Measurements from ENCODE around the gene CRY2.

The CRY2 gene

DNA sequence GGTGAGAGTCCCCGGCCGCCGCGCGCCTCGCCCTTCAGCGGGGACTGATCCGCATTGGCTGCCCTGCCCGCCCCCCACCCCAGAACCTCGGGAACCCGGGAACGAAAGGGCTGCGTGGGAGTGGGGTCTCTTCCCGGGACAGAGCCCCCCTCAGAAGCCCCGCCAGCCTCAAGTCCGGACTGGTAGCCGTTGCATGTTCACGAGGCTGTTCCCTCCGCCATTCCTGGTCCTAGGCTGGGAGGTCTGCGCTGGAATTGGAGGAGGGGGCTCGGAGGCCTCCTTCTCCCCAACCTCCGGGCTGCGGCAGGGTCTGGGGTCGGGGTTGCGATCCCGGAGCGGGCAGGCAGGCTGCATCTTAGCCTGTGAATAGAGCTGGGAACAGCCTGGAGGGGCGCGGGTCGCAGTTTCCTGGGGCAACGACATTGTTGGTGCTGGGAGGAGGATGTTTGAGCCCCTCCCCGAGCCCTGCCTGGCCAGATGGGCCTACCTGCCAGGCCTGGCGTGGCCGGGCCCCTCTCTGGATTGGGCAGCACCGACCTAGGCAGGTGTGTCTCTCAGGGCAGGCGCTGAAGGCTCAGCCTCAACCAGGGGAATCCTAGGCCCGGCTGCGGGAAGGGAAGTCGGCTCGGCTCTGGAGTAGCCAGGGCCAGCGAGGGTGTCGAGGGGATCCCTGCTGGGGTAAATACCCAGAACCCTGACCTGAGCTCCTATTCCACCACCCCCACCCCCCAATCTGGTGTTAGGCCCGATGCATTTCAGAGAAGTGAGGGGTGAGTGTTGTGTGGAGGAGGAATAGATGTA, 38.8 kb downstream of the CRY2 start:
- no peak overlapping the region for H4K8ac ChIP-seq (ENCODE audit: low read depth, low read length)
- H3K18ac ChIP-seq (ENCODE audit: low read length), result peak overlapping the region; percentile 78
- H3K36me3 ChIP-seq (replicated peaks in 1 of 2; ENCODE audit: control insufficient read depth in 2 of 2, insufficient read depth in 2 of 2, low read length in 2 of 2), result peaks cover 2 to 10% of the 10 kb centered on the region in 2 donors
- H3K14ac ChIP-seq (ENCODE audit: low read length), result no peak overlapping the region
- H4K91ac ChIP-seq (ENCODE audit: low read depth, low read length, poor library complexity), result no peak overlapping the region
- no peak overlapping the region for H2BK5ac ChIP-seq (ENCODE audit: low read length)
- peaks cover 0 to 40% (median 15%) of the 10 kb centered on the region in 3 experiments for H3K27me3 ChIP-seq (ENCODE audit: control insufficient read depth in 3 of 3, insufficient read depth in 3 of 3, low read depth in 1 of 3, low read length in 3 of 3)
- H3K27ac ChIP-seq (replicated peaks; ENCODE audit: low read length), result no peak overlapping the region
- H3K9ac ChIP-seq (ENCODE audit: low read depth, low read length, poor library complexity), result peak overlapping the region; percentile 61
- H2AK5ac ChIP-seq (ENCODE audit: low read depth, low read length), result peak overlapping the region; percentile 40
- no peak overlapping the region for H2BK12ac ChIP-seq (ENCODE audit: low read length)
- no peak overlapping the region for H2BK120ac ChIP-seq (ENCODE audit: low read depth, low read length)
- H3K4ac ChIP-seq (ENCODE audit: low read length), result no peak overlapping the region
- H2AFZ ChIP-seq (ENCODE audit: low read length), result peak overlapping the region; percentile 93
- no peaks in the 10 kb centered on the region for H3K9me3 ChIP-seq (replicated peaks in 1 of 2; ENCODE audit: control insufficient read depth in 2 of 2, insufficient read depth in 1 of 2, low read depth in 1 of 2, low read length in 2 of 2)
- H3K4me2 ChIP-seq (ENCODE audit: insufficient read depth, low read length, poor library complexity, severe bottlenecking), result peak overlapping the region; percentile 88
- peak overlapping the region; percentile 57 to 79 for H3K4me3 ChIP-seq (ENCODE audit: low read length in 2 of 2)
- H3K4me1 ChIP-seq (ENCODE audit: control insufficient read depth in 2 of 2, insufficient read depth in 1 of 2, low read depth in 1 of 2, low read length in 2 of 2), result peaks cover 7% of the 10 kb centered on the region in 2 donors
- peak overlapping the region; percentile 51 for H3K23ac ChIP-seq (ENCODE audit: low read depth, low read length, poor library complexity)
- no CpG with 5 or more reads among the region's 43 CpGs for WGBS, 2 donors (ENCODE audit: extremely low coverage in 2 of 2, insufficient read length in 2 of 2, insufficient replicate concordance in 1 of 2)
- no peaks in the 10 kb centered on the region for H3K79me1 ChIP-seq (ENCODE audit: low read depth, low read length)
- H2BK15ac ChIP-seq (ENCODE audit: low read length), result no peak overlapping the region
- DNase-seq (ENCODE audit: low spot score), result no peak

DNA sequence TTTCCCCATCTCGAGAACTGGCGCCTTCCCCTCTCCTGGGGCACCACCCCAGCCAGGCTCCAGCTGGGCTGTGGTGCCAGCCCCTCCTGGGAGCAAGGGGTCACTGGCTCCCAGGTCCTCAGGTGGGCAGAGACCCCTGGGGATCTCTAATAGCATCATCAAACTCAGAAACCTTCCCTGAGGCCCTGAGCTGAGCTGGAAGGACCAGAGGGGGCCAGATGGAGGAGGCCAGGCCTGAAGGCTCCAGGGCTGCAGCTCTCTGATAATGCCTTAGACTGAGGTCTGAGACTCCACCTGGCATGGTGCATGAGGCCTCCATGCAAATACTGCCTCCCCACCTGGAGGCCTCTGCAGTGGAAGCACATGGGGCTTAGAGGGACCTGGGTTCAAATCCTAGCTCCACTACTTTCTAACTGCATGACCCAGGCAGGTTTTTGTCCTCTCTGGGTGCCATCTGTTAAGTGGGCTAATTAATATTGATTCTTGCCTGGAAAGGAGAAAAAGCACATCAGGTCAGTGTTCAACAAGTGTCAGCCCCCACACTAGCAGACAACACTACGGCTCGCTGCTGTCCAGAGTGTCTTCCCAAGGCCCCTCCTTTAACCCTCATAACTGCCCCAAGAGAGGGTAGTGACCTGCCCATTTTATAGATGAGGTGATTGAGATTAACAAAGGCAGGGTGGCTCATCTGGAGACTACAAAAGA, 39.7 kb downstream of the CRY2 start:
- Histone ChIP-seq H3K18ac (ENCODE audit: low read length) (no peak overlapping the region), H4K8ac (ENCODE audit: low read depth, low read length) (no peak overlapping the region), H3K4ac (ENCODE audit: low read length) (no peak overlapping the region), H3K4me1 (ENCODE audit: control insufficient read depth in 2 of 2, insufficient read depth in 1 of 2, low read depth in 1 of 2, low read length in 2 of 2) (peaks cover 7% of the 10 kb centered on the region in 2 donors), H3K4me2 (ENCODE audit: insufficient read depth, low read length, poor library complexity, severe bottlenecking) (no peak overlapping the region), H3K9ac (ENCODE audit: low read depth, low read length, poor library complexity) (no peak overlapping the region), H3K36me3 (replicated peaks in 1 of 2; ENCODE audit: control insufficient read depth in 2 of 2, insufficient read depth in 2 of 2, low read length in 2 of 2) (peaks cover 2% of the 10 kb centered on the region in 2 donors), H3K4me3 (ENCODE audit: low read length in 2 of 2) (peak overlapping the region in 1 of 2 donors; percentile 57), H2BK12ac (ENCODE audit: low read length) (no peak overlapping the region), H2BK120ac (ENCODE audit: low read depth, low read length) (no peak overlapping the region), H2AFZ (ENCODE audit: low read length) (no peak overlapping the region), H3K14ac (ENCODE audit: low read length) (no peak overlapping the region), H4K91ac (ENCODE audit: low read depth, low read length, poor library complexity) (no peak overlapping the region), H2BK15ac (ENCODE audit: low read length) (no peak overlapping the region), H2BK5ac (ENCODE audit: low read length) (no peak overlapping the region), H3K27ac (replicated peaks; ENCODE audit: low read length) (no peak overlapping the region), H2AK5ac (ENCODE audit: low read depth, low read length) (peak overlapping the region; percentile 24), H3K23ac (ENCODE audit: low read depth, low read length, poor library complexity) (no peak overlapping the region), H3K9me3 (replicated peaks in 1 of 2; ENCODE audit: control insufficient read depth in 2 of 2, insufficient read depth in 1 of 2, low read depth in 1 of 2, low read length in 2 of 2) (no peaks in the 10 kb centered on the region), H3K79me1 (ENCODE audit: low read depth, low read length) (no peaks in the 10 kb centered on the region), H3K27me3 (ENCODE audit: control insufficient read depth in 3 of 3, insufficient read depth in 3 of 3, low read depth in 1 of 3, low read length in 3 of 3) (peaks cover 0 to 40% (median 15%) of the 10 kb centered on the region in 3 experiments)
- DNase-seq (ENCODE audit: low spot score), result no peak
- WGBS, 2 donors (ENCODE audit: extremely low coverage in 2 of 2, insufficient read length in 2 of 2, insufficient replicate concordance in 1 of 2), result no CpG with 5 or more reads among the region's 4 CpGs

DNA sequence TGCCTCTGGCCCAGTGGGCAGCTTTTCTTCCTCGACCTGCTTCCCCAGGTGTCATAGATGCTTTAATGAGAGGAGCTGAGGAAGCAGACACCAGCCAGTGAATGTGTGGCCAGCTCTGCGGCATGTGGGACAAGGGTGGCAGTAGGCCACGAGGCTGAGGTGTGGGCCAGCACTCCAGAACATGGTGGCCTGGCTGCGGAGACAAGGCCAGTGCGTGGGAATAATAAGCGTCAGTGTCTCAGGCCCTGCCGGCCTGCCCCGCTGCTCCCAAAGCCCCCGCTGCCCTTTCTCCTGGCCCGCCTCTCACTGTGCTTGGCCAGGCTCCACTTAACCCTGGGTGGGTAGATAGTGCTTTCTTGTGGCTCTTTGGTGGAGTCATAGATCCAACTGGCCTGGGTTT, 40.3 kb downstream of the CRY2 start:
- Histone ChIP-seq H3K4ac (ENCODE audit: low read length) (no peak overlapping the region), H3K4me2 (ENCODE audit: insufficient read depth, low read length, poor library complexity, severe bottlenecking) (no peak overlapping the region), H3K27ac (replicated peaks; ENCODE audit: low read length) (no peak overlapping the region), H3K79me1 (ENCODE audit: low read depth, low read length) (no peaks in the 10 kb centered on the region), H3K4me3 (ENCODE audit: low read length in 2 of 2) (peak overlapping the region in 1 of 2 donors; percentile 51), H4K8ac (ENCODE audit: low read depth, low read length) (no peak overlapping the region), H3K36me3 (replicated peaks in 1 of 2; ENCODE audit: control insufficient read depth in 2 of 2, insufficient read depth in 2 of 2, low read length in 2 of 2) (no peaks in the 10 kb centered on the region), H3K23ac (ENCODE audit: low read depth, low read length, poor library complexity) (no peak overlapping the region), H3K27me3 (ENCODE audit: control insufficient read depth in 3 of 3, insufficient read depth in 3 of 3, low read depth in 1 of 3, low read length in 3 of 3) (peaks cover 0 to 43% (median 15%) of the 10 kb centered on the region in 3 experiments), H3K9me3 (replicated peaks in 1 of 2; ENCODE audit: control insufficient read depth in 2 of 2, insufficient read depth in 1 of 2, low read depth in 1 of 2, low read length in 2 of 2) (no peaks in the 10 kb centered on the region), H2BK5ac (ENCODE audit: low read length) (no peak overlapping the region), H2AK5ac (ENCODE audit: low read depth, low read length) (peak overlapping the region; percentile 24), H2BK120ac (ENCODE audit: low read depth, low read length) (no peak overlapping the region), H3K4me1 (ENCODE audit: control insufficient read depth in 2 of 2, insufficient read depth in 1 of 2, low read depth in 1 of 2, low read length in 2 of 2) (peaks cover 7% of the 10 kb centered on the region in 2 donors), H3K18ac (ENCODE audit: low read length) (no peak overlapping the region), H3K9ac (ENCODE audit: low read depth, low read length, poor library complexity) (no peak overlapping the region), H2BK12ac (ENCODE audit: low read length) (no peak overlapping the region), H2AFZ (ENCODE audit: low read length) (no peak overlapping the region), H2BK15ac (ENCODE audit: low read length) (no peak overlapping the region), H3K14ac (ENCODE audit: low read length) (peak overlapping the region; percentile 25), H4K91ac (ENCODE audit: low read depth, low read length, poor library complexity) (no peak overlapping the region)
- WGBS, 2 donors (ENCODE audit: extremely low coverage in 2 of 2, insufficient read length in 2 of 2, insufficient replicate concordance in 1 of 2), result no CpG with 5 or more reads among the region's 10 CpGs
- DNase-seq (ENCODE audit: low spot score), result no peak

DNA sequence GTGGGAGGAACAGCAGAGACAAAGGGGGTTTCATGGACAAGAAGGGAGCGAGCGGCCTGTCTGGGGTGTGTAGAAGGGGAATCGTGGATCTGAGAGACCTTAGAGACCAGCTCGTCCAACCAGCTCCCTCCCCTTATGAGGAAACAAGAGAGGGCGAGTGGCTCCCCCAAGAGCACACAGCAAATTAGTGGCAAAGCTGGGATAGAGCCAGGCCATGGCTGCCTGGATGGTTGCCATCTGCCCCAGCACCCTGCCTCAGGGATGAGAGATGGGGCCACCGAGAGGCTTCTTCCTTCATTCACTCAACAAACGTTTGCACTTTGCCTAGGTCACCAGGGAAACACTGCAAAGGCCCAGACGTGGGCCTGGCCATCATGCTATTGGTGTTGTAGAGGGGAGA, 42.3 kb downstream of the CRY2 start:
- H3K23ac ChIP-seq (ENCODE audit: low read depth, low read length, poor library complexity), result no peak overlapping the region
- no peak overlapping the region for H3K14ac ChIP-seq (ENCODE audit: low read length)
- H3K79me1 ChIP-seq (ENCODE audit: low read depth, low read length), result no peaks in the 10 kb centered on the region
- no peak overlapping the region for H3K4me2 ChIP-seq (ENCODE audit: insufficient read depth, low read length, poor library complexity, severe bottlenecking)
- H2BK5ac ChIP-seq (ENCODE audit: low read length), result no peak overlapping the region
- H3K4me3 ChIP-seq (ENCODE audit: low read length in 2 of 2), result no peak overlapping the region
- H2AFZ ChIP-seq (ENCODE audit: low read length), result no peak overlapping the region
- H2BK12ac ChIP-seq (ENCODE audit: low read length), result no peak overlapping the region
- H3K18ac ChIP-seq (ENCODE audit: low read length), result no peak overlapping the region
- H3K4ac ChIP-seq (ENCODE audit: low read length), result no peak overlapping the region
- no peak overlapping the region for H3K27ac ChIP-seq (replicated peaks; ENCODE audit: low read length)
- no peak overlapping the region for H4K8ac ChIP-seq (ENCODE audit: low read depth, low read length)
- no CpG with 5 or more reads among the region's 8 CpGs for WGBS, 2 donors (ENCODE audit: extremely low coverage in 2 of 2, insufficient read length in 2 of 2, insufficient replicate concordance in 1 of 2)
- H4K91ac ChIP-seq (ENCODE audit: low read depth, low read length, poor library complexity), result no peak overlapping the region
- H3K27me3 ChIP-seq (ENCODE audit: control insufficient read depth in 3 of 3, insufficient read depth in 3 of 3, low read depth in 1 of 3, low read length in 3 of 3), result peaks cover 0 to 62% (median 15%) of the 10 kb centered on the region in 3 experiments
- no peak overlapping the region for H2AK5ac ChIP-seq (ENCODE audit: low read depth, low read length)
- no peak for DNase-seq (ENCODE audit: low spot score)
- H3K9ac ChIP-seq (ENCODE audit: low read depth, low read length, poor library complexity), result no peak overlapping the region
- H3K36me3 ChIP-seq (replicated peaks in 1 of 2; ENCODE audit: control insufficient read depth in 2 of 2, insufficient read depth in 2 of 2, low read length in 2 of 2), result no peaks in the 10 kb centered on the region
- peaks cover 9 to 10% of the 10 kb centered on the region in 2 donors for H3K4me1 ChIP-seq (ENCODE audit: control insufficient read depth in 2 of 2, insufficient read depth in 1 of 2, low read depth in 1 of 2, low read length in 2 of 2)
- no peak overlapping the region for H2BK120ac ChIP-seq (ENCODE audit: low read depth, low read length)
- H2BK15ac ChIP-seq (ENCODE audit: low read length), result no peak overlapping the region
- H3K9me3 ChIP-seq (replicated peaks in 1 of 2; ENCODE audit: control insufficient read depth in 2 of 2, insufficient read depth in 1 of 2, low read depth in 1 of 2, low read length in 2 of 2), result no peaks in the 10 kb centered on the region
